Measurements from ENCODE around the gene CREBRF. TPM values are rescaled to one million over a fixed set of nuclear protein-coding genes. Genes with fewer than 3 reads are reported as not detected.

CREBRF gene
- polyA plus RNA-seq, 2 of the 4 experiments (the other 2 are of a cell fraction): 1.8 to 7.2 TPM

DNA sequence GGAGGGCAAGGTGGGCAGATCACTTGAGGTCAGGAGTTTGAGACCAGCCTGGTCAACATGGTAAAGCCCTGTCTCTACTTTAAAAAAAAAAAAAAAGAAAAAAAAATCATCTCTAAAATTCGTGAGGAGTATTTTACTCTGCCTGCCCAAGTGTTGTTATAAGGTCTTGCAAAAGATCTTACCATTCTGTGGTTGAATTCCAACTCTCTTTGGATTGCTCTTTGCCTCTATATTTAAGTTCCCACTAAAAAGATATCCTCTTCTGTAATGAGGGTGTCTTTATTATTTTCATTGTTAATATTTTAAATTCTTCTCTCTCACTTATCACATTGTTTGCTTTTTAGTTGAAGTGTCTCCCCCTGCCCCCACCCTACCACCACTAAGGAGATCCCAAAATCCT is 33.4 kb downstream of the CREBRF start:
- Histone ChIP-seq H3K27ac (no peak overlapping the region), H3K4me1 (peaks cover 16% of the 10 kb centered on the region), H3K4me2 (no peak overlapping the region), H3K9me3 (no peaks in the 10 kb centered on the region), H3K4me3 (no peak overlapping the region)
- TF ChIP-seq SREBF2 (IDR thresholded peaks at IDR 0.05): no peak
- TF ChIP-seq PHF8 (IDR thresholded peaks at IDR 0.05; ENCODE audit: borderline replicate concordance, low read depth): no peak
- no peak for TF ChIP-seq FOXS1 (CRISPR knock-in tag; IDR thresholded peaks at IDR 0.05)
- TF ChIP-seq, protein P1, sequence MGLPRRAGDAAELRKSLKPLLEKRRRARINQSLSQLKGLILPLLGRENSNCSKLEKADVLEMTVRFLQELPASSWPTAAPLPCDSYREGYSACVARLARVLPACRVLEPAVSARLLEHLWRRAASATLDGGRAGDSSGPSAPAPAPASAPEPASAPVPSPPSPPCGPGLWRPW (IDR thresholded peaks at IDR 0.05): no peak
- TF ChIP-seq ZNF302 (CRISPR knock-in tag; IDR thresholded peaks at IDR 0.05): no peak
- no peak for TF ChIP-seq CHD2 (IDR thresholded peaks at IDR 0.05; ENCODE audit: low read length, partially characterized antibody)
- TF ChIP-seq HEYL (CRISPR knock-in tag; IDR thresholded peaks at IDR 0.05): no peak
- TF ChIP-seq MAZ (IDR thresholded peaks at IDR 0.05; ENCODE audit: borderline replicate concordance, low read depth, low read length): no peak
- no peak for TF ChIP-seq TFCP2L1 (CRISPR knock-in tag; IDR thresholded peaks at IDR 0.05)
- TF ChIP-seq CBX8 (IDR thresholded peaks at IDR 0.05): no peak
- no peak for TF ChIP-seq EHMT2 (IDR thresholded peaks at IDR 0.05; ENCODE audit: low read depth)
- TF ChIP-seq, protein P2, sequence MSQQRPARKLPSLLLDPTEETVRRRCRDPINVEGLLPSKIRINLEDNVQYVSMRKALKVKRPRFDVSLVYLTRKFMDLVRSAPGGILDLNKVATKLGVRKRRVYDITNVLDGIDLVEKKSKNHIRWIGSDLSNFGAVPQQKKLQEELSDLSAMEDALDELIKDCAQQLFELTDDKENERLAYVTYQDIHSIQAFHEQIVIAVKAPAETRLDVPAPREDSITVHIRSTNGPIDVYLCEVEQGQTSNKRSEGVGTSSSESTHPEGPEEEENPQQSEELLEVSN (IDR thresholded peaks at IDR 0.05; ENCODE audit: borderline replicate concordance, low read depth): no peak
- no peak for TF ChIP-seq JUN (IDR thresholded peaks at IDR 0.05)
- no peak for TF ChIP-seq CHD4 (IDR thresholded peaks at IDR 0.05; ENCODE audit: borderline replicate concordance)
- TF ChIP-seq, protein P3, sequence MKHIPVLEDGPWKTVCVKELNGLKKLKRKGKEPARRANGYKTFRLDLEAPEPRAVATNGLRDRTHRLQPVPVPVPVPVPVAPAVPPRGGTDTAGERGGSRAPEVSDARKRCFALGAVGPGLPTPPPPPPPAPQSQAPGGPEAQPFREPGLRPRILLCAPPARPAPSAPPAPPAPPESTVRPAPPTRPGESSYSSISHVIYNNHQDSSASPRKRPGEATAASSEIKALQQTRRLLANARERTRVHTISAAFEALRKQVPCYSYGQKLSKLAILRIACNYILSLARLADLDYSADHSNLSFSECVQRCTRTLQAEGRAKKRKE (CRISPR knock-in tag; IDR thresholded peaks at IDR 0.05; ENCODE audit: low read depth): no peak
- DNase-seq (ENCODE audit: low read depth in 1 of 2, low spot score in 1 of 2) (no peak), FAIRE-seq (no peak), ATAC-seq (no peak)
- WGBS (ENCODE audit: missing lambda C conversion rate): 76% methylated on average over 1 of the region's 1 CpG
- POLR2A ChIA-PET: no interaction called here
- CTCF ChIA-PET: no interaction called here

DNA sequence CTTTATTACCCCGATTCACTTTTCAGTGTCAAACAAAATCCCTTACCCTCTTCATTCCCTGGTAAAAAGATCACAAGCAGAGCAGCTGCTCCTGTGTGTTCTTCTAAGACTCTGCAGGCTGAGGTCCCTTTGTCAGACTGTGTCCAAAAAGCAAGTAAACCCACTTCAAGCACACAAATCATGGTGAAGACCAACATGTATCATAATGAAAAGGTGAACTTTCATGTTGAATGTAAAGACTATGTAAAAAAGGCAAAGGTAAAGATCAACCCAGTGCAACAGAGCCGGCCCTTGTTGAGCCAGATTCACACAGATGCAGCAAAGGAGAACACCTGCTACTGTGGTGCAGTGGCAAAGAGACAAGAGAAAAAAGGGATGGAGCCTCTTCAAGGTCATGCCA is 34.5 kb downstream of the CREBRF start:
- H3K4me2 ChIP-seq: no peak overlapping the region
- no peak overlapping the region for H3K4me3 ChIP-seq
- FAIRE-seq: no peak
- 88% methylated on average over 2 of the region's 2 CpGs for WGBS (ENCODE audit: missing lambda C conversion rate)
- H3K9me3 ChIP-seq: no peaks in the 10 kb centered on the region
- peaks cover 17% of the 10 kb centered on the region for H3K4me1 ChIP-seq
- DNase-seq (ENCODE audit: low read depth in 1 of 2, low spot score in 1 of 2): no peak
- no peak overlapping the region for H3K27ac ChIP-seq
- ATAC-seq: no peak
- TF ChIP-seq, protein P1 (IDR thresholded peaks at IDR 0.05): no peak
- TF ChIP-seq NFE2L2 (conservative IDR thresholded peaks at IDR 0.05; ENCODE audit: low read length) (no peak), CBX2 (IDR thresholded peaks at IDR 0.05; ENCODE audit: borderline replicate concordance, low read depth) (no peak), KDM1A (IDR thresholded peaks at IDR 0.05; ENCODE audit: low read depth) (no peak), CHD2 (IDR thresholded peaks at IDR 0.05; ENCODE audit: low read length, partially characterized antibody) (no peak), RFX5 (IDR thresholded peaks at IDR 0.05) (no peak), HDAC2 (IDR thresholded peaks at IDR 0.05) (no peak), POLR2A (IDR thresholded peaks at IDR 0.05; ENCODE audit: low read length) (no peak), TFCP2L1 (CRISPR knock-in tag; IDR thresholded peaks at IDR 0.05) (no peak)
- TF ChIP-seq, protein P4, sequence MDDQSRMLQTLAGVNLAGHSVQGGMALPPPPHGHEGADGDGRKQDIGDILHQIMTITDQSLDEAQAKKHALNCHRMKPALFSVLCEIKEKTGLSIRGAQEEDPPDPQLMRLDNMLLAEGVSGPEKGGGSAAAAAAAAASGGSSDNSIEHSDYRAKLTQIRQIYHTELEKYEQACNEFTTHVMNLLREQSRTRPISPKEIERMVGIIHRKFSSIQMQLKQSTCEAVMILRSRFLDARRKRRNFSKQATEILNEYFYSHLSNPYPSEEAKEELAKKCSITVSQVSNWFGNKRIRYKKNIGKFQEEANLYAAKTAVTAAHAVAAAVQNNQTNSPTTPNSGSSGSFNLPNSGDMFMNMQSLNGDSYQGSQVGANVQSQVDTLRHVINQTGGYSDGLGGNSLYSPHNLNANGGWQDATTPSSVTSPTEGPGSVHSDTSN (IDR thresholded peaks at IDR 0.05): no peak
- TF ChIP-seq, protein P5, sequence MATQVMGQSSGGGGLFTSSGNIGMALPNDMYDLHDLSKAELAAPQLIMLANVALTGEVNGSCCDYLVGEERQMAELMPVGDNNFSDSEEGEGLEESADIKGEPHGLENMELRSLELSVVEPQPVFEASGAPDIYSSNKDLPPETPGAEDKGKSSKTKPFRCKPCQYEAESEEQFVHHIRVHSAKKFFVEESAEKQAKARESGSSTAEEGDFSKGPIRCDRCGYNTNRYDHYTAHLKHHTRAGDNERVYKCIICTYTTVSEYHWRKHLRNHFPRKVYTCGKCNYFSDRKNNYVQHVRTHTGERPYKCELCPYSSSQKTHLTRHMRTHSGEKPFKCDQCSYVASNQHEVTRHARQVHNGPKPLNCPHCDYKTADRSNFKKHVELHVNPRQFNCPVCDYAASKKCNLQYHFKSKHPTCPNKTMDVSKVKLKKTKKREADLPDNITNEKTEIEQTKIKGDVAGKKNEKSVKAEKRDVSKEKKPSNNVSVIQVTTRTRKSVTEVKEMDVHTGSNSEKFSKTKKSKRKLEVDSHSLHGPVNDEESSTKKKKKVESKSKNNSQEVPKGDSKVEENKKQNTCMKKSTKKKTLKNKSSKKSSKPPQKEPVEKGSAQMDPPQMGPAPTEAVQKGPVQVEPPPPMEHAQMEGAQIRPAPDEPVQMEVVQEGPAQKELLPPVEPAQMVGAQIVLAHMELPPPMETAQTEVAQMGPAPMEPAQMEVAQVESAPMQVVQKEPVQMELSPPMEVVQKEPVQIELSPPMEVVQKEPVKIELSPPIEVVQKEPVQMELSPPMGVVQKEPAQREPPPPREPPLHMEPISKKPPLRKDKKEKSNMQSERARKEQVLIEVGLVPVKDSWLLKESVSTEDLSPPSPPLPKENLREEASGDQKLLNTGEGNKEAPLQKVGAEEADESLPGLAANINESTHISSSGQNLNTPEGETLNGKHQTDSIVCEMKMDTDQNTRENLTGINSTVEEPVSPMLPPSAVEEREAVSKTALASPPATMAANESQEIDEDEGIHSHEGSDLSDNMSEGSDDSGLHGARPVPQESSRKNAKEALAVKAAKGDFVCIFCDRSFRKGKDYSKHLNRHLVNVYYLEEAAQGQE (IDR thresholded peaks at IDR 0.05): no peak
- POLR2A ChIA-PET: no interaction called here
- CTCF ChIA-PET: interaction anchor here (1.0 kb wide), 1 partner anchor 25 kb away, joined by 3 read pairs; no protein-coding TSS in a partner anchor
